Osteoblast (primary cell): ENCODE results near the gene CR1. TPM values are rescaled to one million over a fixed set of nuclear protein-coding genes. Genes with fewer than 3 reads are reported as not detected.

Experiments
- DNase-seq: peaks from one replicate; pipeline ENCODE4 v3.0.0; 2011; ENCODE audit warnings: low spot score, mixed read lengths; ENCODE audit not compliant: insufficient read length; ENCODE audit errors: missing footprints
- H2AFZ ChIP-seq: 2 replicates; pipeline ENCODE4 v1.6.0; 2011; ENCODE audit warnings: mild to moderate bottlenecking, low read length
- H3K27ac ChIP-seq: 2 replicates; pipeline ENCODE4 v1.5.1; 2011; ENCODE audit warnings: mild to moderate bottlenecking, low read depth, low read length, moderate library complexity
- H3K27me3 ChIP-seq: 2 replicates; pipeline ENCODE4 v1.6.0; 2012; ENCODE audit warnings: mild to moderate bottlenecking, control low read depth, inconsistent platforms, low read length, moderate library complexity; ENCODE audit not compliant: insufficient read depth
- H3K36me3 ChIP-seq: 2 replicates; pipeline ENCODE4 v1.5.1; 2011; ENCODE audit warnings: mild to moderate bottlenecking, low read length, control low read depth, moderate library complexity; ENCODE audit not compliant: insufficient read depth
- H3K4me1 ChIP-seq: 2 replicates; pipeline ENCODE4 v1.5.1; 2011; ENCODE audit warnings: mild to moderate bottlenecking, low read length, control low read depth, moderate library complexity; ENCODE audit not compliant: insufficient read depth
- H3K4me2 ChIP-seq: 2 replicates; pipeline ENCODE4 v1.6.0; 2011; ENCODE audit warnings: mild to moderate bottlenecking, low read length; ENCODE audit not compliant: insufficient read depth
- H3K4me3 ChIP-seq: fragments of 200-600 bp; sonication (generic); 3 replicates; pipeline ENCODE4 v1.5.1; 2012; ENCODE audit warnings: mild to moderate bottlenecking, low read length, inconsistent platforms; ENCODE audit not compliant: insufficient read depth
- H3K79me2 ChIP-seq: 2 replicates; pipeline ENCODE4 v1.6.0; 2012; ENCODE audit warnings: mild to moderate bottlenecking, low read length, control low read depth, inconsistent platforms; ENCODE audit not compliant: insufficient read depth
- H3K9me3 ChIP-seq: 2 replicates; pipeline ENCODE4 v1.5.1; 2011; ENCODE audit warnings: low read depth, low read length, control low read depth
- H4K20me1 ChIP-seq: 2 replicates; pipeline ENCODE4 v1.6.0; 2012; ENCODE audit warnings: mild to moderate bottlenecking, low read length, control low read depth; ENCODE audit not compliant: insufficient read depth
- total RNA-seq: library from RNA; depleted of rRNA; stranded (reverse); fragments of >200 nt; gene quantifications from 2 replicates; pipeline ENCODE4 v1.2.3, GENCODE V29; 2012
- TF ChIP-seq, protein P1 (sequence below): IDR thresholded peaks from 2 replicates; pipeline ENCODE4 v1.5.1; 2011; ENCODE audit warnings: mild to moderate bottlenecking, low read depth, low read length, moderate library complexity; ENCODE audit errors: extremely low read depth

Gene CR1
- total RNA-seq, 1 donor, result under 0.01 TPM

DNA sequence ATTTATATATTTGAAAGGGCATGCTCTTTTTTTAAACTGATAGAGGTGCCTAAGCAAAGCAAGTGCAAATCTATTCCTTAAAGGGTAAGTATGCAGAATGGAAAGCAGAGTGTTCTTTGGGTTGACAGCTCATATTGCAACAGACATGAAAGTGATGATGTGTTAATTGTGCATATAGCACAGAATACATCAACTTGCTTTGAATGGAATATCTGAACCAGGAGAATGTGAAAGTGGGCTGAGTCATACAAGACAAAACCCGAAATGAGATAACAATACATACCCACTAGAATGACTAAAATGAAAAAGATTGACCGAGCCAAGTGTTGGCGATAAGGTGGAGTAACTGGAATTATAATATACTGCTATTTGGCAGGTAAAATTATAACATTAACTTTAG is 4.3 kb downstream of the CR1 start:
- no peak for DNase-seq
- Histone ChIP-seq H3K4me2 (no peak overlapping the region), H3K79me2 (no peaks in the 10 kb centered on the region), H3K4me1 (no peaks in the 10 kb centered on the region), H2AFZ (no peak overlapping the region), H3K9me3 (no peaks in the 10 kb centered on the region), H3K27me3 (peaks cover 37% of the 10 kb centered on the region), H4K20me1 (no peaks in the 10 kb centered on the region), H3K4me3 (no peak overlapping the region), H3K36me3 (no peaks in the 10 kb centered on the region), H3K27ac (no peak overlapping the region)
- TF ChIP-seq, protein P1, sequence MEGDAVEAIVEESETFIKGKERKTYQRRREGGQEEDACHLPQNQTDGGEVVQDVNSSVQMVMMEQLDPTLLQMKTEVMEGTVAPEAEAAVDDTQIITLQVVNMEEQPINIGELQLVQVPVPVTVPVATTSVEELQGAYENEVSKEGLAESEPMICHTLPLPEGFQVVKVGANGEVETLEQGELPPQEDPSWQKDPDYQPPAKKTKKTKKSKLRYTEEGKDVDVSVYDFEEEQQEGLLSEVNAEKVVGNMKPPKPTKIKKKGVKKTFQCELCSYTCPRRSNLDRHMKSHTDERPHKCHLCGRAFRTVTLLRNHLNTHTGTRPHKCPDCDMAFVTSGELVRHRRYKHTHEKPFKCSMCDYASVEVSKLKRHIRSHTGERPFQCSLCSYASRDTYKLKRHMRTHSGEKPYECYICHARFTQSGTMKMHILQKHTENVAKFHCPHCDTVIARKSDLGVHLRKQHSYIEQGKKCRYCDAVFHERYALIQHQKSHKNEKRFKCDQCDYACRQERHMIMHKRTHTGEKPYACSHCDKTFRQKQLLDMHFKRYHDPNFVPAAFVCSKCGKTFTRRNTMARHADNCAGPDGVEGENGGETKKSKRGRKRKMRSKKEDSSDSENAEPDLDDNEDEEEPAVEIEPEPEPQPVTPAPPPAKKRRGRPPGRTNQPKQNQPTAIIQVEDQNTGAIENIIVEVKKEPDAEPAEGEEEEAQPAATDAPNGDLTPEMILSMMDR, result no peak

DNA sequence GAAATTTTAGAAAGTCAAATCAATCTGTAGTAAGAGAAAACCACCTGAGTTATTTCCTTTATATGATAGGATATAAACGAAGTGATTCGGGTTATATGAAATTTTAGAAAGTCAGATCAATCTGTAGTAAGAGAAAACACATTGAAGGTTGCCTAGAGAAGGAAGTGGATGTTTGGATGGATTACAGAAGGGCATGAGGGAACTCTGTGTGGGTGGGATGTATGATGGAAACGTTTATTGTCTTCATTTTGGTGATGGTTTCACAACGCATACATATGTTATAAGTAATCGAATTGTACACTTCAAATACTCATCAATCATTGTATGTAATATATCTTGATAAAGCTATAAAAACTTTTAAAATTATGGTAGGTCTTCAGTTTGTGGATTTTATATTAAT is 5.1 kb downstream of the CR1 start:
- no peak overlapping the region for H3K27ac ChIP-seq
- no peak for DNase-seq
- peaks cover 29% of the 10 kb centered on the region for H3K27me3 ChIP-seq
- no peaks in the 10 kb centered on the region for H3K36me3 ChIP-seq
- no peaks in the 10 kb centered on the region for H4K20me1 ChIP-seq
- no peak overlapping the region for H2AFZ ChIP-seq
- H3K9me3 ChIP-seq, result no peaks in the 10 kb centered on the region
- no peaks in the 10 kb centered on the region for H3K4me1 ChIP-seq
- H3K4me2 ChIP-seq, result no peak overlapping the region
- H3K79me2 ChIP-seq, result no peaks in the 10 kb centered on the region
- H3K4me3 ChIP-seq, result no peak overlapping the region
- TF ChIP-seq, protein P1, result no peak

DNA sequence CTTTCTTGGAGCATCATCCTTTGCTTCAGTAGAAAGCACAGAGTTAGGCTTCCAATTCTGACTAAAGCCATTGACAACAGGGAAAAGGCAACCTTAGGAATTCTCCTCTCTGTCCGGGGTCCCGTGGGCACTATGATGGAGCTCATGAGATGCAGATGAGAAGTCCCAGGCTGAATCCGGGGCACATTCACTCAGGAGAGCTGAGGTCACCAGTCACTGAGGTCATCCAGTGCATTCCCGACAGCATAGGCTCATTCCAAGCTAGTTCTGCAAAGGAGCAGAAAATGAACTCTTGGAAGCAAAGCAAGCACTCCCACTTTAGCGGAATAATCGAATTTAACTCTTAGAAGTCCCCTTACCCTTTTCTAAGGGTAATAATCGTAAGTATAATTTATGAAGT is 6.8 kb downstream of the CR1 start:
- Histone ChIP-seq H3K79me2 (no peaks in the 10 kb centered on the region), H3K4me2 (no peak overlapping the region), H3K36me3 (no peaks in the 10 kb centered on the region), H3K27me3 (peaks cover 20% of the 10 kb centered on the region), H2AFZ (no peak overlapping the region), H3K27ac (no peak overlapping the region), H4K20me1 (no peaks in the 10 kb centered on the region), H3K4me3 (no peak overlapping the region), H3K9me3 (no peaks in the 10 kb centered on the region), H3K4me1 (no peaks in the 10 kb centered on the region)
- TF ChIP-seq, protein P1, result no peak
- no peak for DNase-seq

DNA sequence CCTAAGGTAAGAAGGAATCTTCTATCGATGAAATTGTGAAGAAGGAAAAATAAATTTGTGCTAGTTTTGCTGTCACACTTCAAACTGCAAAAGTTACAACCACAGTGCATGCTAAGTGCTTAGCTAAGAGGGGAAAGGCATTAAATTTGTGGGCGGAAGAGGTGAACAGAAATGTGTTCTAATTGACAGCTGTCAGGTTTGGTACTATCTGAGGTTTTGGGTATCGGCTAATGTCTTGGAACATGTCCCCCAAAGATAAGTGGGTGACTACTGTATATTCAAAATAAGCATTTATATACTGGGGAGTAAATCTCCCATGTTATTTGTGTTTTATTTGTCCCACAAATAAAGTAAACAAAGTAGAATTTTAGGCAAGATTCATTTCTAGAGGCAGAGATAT is 8.0 kb downstream of the CR1 start:
- TF ChIP-seq, protein P1, result no peak
- no peak overlapping the region for H2AFZ ChIP-seq
- peaks cover 15% of the 10 kb centered on the region for H3K27me3 ChIP-seq
- no peaks in the 10 kb centered on the region for H3K36me3 ChIP-seq
- no peak overlapping the region for H3K4me2 ChIP-seq
- no peaks in the 10 kb centered on the region for H3K4me1 ChIP-seq
- DNase-seq, result no peak
- no peak overlapping the region for H3K4me3 ChIP-seq
- no peaks in the 10 kb centered on the region for H3K79me2 ChIP-seq
- H4K20me1 ChIP-seq, result no peaks in the 10 kb centered on the region
- H3K9me3 ChIP-seq, result no peaks in the 10 kb centered on the region
- no peak overlapping the region for H3K27ac ChIP-seq
